Liver (tissue), 3 donors: ENCODE results near the gene PTPRC.

Experiments used
- EGR1 ChIP-seq, 2 donors: IDR thresholded peaks; 2 replicates each; pipeline ENCODE4 v1.6.1; 2016 to 2018; ENCODE audit warnings: antibody characterized with exemption in 2 of 2, low read depth in 2 of 2
- GABPA ChIP-seq, 2 donors: IDR thresholded peaks in 1 of 2; conservative IDR thresholded peaks in 1 of 2; 2 replicates each; pipeline ENCODE4 v1.6.1; 2016; ENCODE audit warnings: antibody characterized with exemption in 2 of 2, mild to moderate bottlenecking in 1 of 2, moderate library complexity in 1 of 2
- HNF4A ChIP-seq, 2 donors: conservative IDR thresholded peaks; 2 replicates each; pipeline ENCODE4 v1.6.1; 2016; ENCODE audit warnings: antibody characterized with exemption in 2 of 2, mild to moderate bottlenecking in 2 of 2
- JUND ChIP-seq, 2 donors: IDR thresholded peaks; 2 replicates each; pipeline ENCODE4 v1.6.1; 2016; ENCODE audit warnings: antibody characterized with exemption in 2 of 2
- RAD21 ChIP-seq, 2 donors: IDR thresholded peaks; 2 replicates each; pipeline ENCODE4 v1.6.1; 2016; ENCODE audit warnings: antibody characterized with exemption in 2 of 2, mild to moderate bottlenecking in 2 of 2
- SP1 ChIP-seq: IDR thresholded peaks from 2 replicates; pipeline ENCODE4 v1.6.1; 2018; ENCODE audit warnings: antibody characterized with exemption, mild to moderate bottlenecking
- TAF1 ChIP-seq: conservative IDR thresholded peaks from 2 replicates; pipeline ENCODE4 v1.6.1; 2016; ENCODE audit warnings: antibody characterized with exemption, mild to moderate bottlenecking
- TF ChIP-seq, protein P1 (sequence below): fragments of 150-350 bp; IDR thresholded peaks from 2 replicates; pipeline ENCODE4 v1.5.1; 2017; ENCODE audit warnings: improper control_type of control experiment, low read depth, low read length; ENCODE audit not compliant: missing input control
- TF ChIP-seq, protein P2 (sequence below): IDR thresholded peaks from 2 replicates; pipeline ENCODE4 v1.6.1; 2016; ENCODE audit warnings: antibody characterized with exemption, mild to moderate bottlenecking
- TF ChIP-seq, protein P3 (sequence below): IDR thresholded peaks from 2 replicates; pipeline ENCODE4 v1.6.1; 2016; ENCODE audit warnings: antibody characterized with exemption
- TF ChIP-seq, protein P4 (sequence below): IDR thresholded peaks from 2 replicates; pipeline ENCODE4 v1.6.1; 2016; ENCODE audit warnings: antibody characterized with exemption
- TF ChIP-seq, protein P5 (sequence below): IDR thresholded peaks from 2 replicates; pipeline ENCODE4 v1.6.1; 2016; ENCODE audit warnings: antibody characterized with exemption
- donor health status: healthy.
- donor health status: healthy.

DNA sequence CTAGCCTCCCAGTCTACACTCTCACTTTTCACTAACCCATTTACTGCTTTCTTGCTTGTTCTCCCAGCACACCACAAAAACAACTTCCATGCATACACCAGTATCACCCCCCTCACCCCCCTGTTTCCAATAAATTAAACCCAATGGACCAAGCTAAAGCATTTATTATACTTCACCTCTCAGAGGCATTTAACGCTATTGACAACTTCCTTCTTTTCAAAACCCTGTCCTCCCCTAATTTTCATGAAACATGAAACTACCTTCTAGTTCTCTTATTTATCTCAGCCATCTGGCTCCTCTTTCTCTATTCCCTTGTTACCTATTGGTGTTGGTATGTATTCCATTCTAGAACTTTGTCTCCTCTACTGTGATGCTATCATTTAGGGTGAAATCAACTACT is 32.3 kb downstream of the PTPRC start:
- TF ChIP-seq, protein P1, sequence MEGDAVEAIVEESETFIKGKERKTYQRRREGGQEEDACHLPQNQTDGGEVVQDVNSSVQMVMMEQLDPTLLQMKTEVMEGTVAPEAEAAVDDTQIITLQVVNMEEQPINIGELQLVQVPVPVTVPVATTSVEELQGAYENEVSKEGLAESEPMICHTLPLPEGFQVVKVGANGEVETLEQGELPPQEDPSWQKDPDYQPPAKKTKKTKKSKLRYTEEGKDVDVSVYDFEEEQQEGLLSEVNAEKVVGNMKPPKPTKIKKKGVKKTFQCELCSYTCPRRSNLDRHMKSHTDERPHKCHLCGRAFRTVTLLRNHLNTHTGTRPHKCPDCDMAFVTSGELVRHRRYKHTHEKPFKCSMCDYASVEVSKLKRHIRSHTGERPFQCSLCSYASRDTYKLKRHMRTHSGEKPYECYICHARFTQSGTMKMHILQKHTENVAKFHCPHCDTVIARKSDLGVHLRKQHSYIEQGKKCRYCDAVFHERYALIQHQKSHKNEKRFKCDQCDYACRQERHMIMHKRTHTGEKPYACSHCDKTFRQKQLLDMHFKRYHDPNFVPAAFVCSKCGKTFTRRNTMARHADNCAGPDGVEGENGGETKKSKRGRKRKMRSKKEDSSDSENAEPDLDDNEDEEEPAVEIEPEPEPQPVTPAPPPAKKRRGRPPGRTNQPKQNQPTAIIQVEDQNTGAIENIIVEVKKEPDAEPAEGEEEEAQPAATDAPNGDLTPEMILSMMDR = no peak
- TF ChIP-seq, protein P2, sequence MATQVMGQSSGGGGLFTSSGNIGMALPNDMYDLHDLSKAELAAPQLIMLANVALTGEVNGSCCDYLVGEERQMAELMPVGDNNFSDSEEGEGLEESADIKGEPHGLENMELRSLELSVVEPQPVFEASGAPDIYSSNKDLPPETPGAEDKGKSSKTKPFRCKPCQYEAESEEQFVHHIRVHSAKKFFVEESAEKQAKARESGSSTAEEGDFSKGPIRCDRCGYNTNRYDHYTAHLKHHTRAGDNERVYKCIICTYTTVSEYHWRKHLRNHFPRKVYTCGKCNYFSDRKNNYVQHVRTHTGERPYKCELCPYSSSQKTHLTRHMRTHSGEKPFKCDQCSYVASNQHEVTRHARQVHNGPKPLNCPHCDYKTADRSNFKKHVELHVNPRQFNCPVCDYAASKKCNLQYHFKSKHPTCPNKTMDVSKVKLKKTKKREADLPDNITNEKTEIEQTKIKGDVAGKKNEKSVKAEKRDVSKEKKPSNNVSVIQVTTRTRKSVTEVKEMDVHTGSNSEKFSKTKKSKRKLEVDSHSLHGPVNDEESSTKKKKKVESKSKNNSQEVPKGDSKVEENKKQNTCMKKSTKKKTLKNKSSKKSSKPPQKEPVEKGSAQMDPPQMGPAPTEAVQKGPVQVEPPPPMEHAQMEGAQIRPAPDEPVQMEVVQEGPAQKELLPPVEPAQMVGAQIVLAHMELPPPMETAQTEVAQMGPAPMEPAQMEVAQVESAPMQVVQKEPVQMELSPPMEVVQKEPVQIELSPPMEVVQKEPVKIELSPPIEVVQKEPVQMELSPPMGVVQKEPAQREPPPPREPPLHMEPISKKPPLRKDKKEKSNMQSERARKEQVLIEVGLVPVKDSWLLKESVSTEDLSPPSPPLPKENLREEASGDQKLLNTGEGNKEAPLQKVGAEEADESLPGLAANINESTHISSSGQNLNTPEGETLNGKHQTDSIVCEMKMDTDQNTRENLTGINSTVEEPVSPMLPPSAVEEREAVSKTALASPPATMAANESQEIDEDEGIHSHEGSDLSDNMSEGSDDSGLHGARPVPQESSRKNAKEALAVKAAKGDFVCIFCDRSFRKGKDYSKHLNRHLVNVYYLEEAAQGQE = no peak
- TF ChIP-seq, protein P3, sequence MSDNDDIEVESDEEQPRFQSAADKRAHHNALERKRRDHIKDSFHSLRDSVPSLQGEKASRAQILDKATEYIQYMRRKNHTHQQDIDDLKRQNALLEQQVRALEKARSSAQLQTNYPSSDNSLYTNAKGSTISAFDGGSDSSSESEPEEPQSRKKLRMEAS = no peak
- TF ChIP-seq EGR1 (IDR thresholded peaks at IDR 0.05; ENCODE audit: low read depth in 2 of 2) (no peak), TAF1 (no peak), JUND (IDR thresholded peaks at IDR 0.05) (no peak), GABPA (IDR thresholded peaks at IDR 0.05 in 1 of 2, conservative IDR thresholded peaks at IDR 0.05 in 1 of 2) (no peak), HNF4A (conservative IDR thresholded peaks at IDR 0.05) (no peak), RAD21 (IDR thresholded peaks at IDR 0.05) (no peak), SP1 (no peak)
- TF ChIP-seq, protein P4, sequence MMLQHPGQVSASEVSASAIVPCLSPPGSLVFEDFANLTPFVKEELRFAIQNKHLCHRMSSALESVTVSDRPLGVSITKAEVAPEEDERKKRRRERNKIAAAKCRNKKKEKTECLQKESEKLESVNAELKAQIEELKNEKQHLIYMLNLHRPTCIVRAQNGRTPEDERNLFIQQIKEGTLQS = no peak
- TF ChIP-seq, protein P5, sequence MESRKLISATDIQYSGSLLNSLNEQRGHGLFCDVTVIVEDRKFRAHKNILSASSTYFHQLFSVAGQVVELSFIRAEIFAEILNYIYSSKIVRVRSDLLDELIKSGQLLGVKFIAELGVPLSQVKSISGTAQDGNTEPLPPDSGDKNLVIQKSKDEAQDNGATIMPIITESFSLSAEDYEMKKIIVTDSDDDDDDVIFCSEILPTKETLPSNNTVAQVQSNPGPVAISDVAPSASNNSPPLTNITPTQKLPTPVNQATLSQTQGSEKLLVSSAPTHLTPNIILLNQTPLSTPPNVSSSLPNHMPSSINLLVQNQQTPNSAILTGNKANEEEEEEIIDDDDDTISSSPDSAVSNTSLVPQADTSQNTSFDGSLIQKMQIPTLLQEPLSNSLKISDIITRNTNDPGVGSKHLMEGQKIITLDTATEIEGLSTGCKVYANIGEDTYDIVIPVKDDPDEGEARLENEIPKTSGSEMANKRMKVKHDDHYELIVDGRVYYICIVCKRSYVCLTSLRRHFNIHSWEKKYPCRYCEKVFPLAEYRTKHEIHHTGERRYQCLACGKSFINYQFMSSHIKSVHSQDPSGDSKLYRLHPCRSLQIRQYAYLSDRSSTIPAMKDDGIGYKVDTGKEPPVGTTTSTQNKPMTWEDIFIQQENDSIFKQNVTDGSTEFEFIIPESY = no peak
